ENCODE data around the gene SLU7. TPM values are rescaled to one million over a fixed set of nuclear protein-coding genes. Genes with fewer than 3 reads are reported as not detected.

The SLU7 gene
- total RNA-seq, result 49.9 and 76.3 TPM in 2 replicates

DNA sequence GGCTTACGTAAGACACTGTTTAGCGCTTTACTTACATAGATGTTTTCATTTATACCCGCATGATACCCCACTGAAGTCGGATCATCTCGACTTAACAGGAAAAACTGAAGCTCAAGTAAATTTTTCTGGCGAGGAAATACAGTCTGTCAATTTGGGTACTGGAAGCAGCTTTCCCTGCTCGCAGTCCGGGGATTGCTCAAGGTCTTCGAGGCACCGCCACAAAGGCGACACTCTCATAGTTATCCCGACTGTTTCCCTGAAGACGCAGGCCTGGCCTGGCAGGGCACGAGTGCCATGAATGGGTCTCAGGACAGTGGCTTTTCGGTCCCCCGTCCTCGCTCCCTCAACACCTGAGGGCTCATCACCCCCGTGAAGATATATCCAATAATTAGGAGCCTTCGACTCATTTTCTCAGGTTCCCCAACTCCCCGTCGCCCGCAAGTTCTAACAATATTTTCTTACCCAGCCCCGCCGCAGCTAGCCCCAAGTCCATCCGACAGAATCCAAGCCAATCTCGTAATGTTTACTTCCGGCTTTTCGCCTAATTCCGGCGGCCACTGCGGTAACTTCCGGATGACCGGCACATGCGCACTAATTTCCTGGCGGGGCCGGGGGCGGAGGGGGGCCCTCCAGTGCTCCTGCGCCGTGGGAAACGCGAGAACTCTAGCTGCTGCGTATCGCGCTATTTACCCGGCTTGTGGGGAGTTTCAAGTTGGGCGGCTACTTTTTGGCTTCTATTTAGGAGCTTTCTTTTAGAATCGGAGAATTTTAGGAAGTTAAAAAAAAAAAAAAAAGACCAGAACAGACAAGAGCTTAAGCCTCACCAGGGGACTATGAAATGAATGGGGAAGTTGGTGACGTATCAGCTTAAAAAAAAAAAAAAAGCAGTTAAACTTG is at the start of gene SLU7:
Gene SLU7 (minus strand): TSS at position 521 of the 897 bp plus-strand sequence. CDS start 3,787 bp downstream, outside the sequence.

DNA sequence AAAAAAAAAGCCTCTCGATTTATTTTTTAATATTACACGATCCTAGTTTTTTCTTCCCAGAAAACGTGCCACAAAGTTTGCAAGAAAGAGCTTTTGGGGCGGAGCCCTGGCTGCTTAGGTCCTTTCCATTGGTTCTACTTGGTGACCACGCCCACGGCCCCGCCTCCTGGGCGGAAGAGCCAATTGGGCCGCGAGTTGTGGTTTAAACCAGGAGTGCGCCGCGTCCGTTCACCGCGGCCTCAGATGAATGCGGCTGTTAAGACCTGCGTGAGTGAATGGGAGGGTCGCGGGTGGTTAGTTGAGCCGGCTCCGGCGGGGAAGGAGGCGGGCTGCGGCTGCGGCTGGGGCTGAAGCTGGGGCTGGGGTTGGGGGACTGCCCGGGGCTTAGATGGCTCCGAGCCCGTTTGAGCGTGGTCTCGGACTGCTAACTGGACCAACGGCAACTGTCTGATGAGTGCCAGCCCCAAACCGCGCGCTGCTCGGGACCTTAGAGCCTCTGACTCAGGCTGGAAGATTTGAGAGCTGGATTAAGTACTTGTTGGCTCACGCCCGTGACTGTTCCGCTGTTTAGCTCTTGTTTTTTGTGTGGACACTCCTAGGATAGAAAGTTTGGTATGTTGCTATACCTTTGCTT is 2.9 kb upstream of the SLU7 start, which contains the start of gene PTTG1:
Gene PTTG1 (plus strand): TSS at position 231 of the 634 bp plus-strand sequence. CDS start 458 bp downstream, outside the sequence.

DNA sequence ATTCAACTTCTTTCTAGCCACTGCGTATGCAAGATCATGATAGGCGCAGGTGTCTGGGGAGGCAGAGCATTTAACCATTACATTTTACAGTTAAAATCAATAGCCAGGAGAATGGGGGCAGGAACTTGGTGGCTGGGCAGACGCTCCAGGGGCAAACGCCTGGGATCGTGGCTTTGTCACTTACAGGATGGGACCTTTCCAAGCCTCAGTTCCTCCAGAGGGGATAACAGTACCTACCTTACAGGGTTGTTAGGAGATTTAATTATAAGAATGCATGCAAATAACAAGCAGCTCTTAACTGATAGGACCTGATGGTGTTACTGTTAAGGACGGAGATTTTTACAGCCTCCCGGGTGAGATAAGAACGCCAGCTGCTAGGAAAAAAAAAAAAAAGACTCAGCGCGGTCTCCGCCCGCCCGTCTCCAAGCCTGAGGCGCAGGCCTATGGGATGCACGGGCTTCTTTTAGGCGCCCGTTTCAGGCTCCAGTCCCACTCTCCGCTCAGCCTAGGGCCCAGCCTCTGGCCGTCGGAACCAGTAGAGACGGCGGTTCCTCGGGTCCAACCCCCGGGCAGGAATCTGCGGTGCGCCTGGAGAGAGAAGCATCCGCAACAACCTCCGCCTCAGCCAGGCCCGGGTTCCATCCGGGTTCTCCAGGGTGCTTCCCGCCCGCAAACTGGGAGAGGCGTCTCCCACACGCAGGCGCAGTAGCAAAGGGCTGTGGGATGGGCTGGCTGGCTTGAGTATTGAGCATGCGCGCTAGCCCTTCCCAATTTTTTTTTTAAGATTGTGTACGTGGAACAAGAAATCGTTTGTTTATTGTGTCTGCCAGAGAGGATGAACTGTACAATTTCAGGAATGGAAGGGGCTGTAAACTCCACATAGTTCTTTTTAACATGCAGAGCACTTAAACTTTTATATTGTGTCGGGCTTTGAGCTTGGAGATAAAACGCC is 19.2 kb downstream of the SLU7 start, which contains the start of gene FAM200C:
Gene FAM200C (minus strand): TSS at position 653 of the 952 bp plus-strand sequence. CDS start 4,564 bp downstream, outside the sequence.

DNA sequence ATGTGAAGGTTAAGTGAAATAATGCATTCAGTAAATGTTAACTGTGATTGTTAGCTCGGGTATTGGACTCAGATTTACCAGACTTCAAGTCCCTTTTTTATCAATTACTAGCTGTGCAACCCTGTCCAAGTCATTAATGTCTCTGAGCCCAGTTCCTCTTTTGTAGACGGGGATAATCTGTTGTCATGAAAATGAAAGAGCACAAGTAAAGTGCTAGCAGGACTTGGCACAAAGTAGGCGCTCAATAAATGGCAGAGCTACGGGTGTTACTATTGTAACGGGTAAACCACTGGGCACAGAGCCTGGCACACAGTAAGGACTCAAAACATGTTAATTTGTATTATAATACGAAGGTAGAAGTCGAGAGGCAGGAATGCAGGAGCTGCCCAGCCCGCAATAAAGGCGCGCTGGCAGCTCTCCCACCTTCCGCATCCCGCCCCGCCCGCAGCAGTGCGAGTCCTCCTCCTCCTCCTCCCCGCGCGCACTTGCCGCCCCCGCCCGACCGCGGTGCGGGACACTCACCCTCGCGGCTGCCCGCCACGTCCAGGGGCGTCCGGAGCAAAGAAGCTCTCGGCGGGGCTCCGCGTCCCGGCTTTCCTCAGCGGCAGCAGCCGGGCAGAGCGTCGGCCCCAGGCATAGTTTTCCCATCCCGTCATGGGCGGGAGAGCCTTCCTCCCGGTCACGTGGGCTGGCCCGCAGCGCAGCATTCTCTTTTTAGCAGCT is 48.7 kb downstream of the SLU7 start, which contains the start of gene C1QTNF2:
Gene C1QTNF2 (minus strand): TSS at position 637 of the 723 bp plus-strand sequence. CDS start 15,615 bp downstream, outside the sequence.

Other genes with a start within 250 kb of the SLU7 start
- not detected in 2 replicates for gene FABP6, start 189.6 kb downstream of the SLU7 start, total RNA-seq
- gene CCNJL, start 106.5 kb downstream of the SLU7 start, total RNA-seq, result 3.2 and 8.0 TPM in 2 replicates
- 0.31 TPM in 1 of 2 replicates, not detected in the other for gene C1QTNF2, start 48.5 kb downstream of the SLU7 start, total RNA-seq
- gene FAM200C, start 19.0 kb downstream of the SLU7 start, total RNA-seq, result 2.1 and 4.4 TPM in 2 replicates
- 55.1 and 100 TPM in 2 replicates for gene PTTG1, start 2.8 kb upstream of the SLU7 start, total RNA-seq